NCI-H2107 treated with DMSO at 0.1 percent for 48 hours (cell line): ENCODE data around the gene MPP2.
"Not testable (repeated sequence)": the region's sequence is repeated elsewhere in the genome, so short reads cannot be mapped to it uniquely, and the experiment has no call there.

ENCODE experiments used
- DNase-seq: peaks from one replicate; lab custom pipeline; 2025; ENCODE audit not compliant: unreplicated experiment; lab: John Stamatoyannopoulos, UW

Gene MPP2

DNA sequence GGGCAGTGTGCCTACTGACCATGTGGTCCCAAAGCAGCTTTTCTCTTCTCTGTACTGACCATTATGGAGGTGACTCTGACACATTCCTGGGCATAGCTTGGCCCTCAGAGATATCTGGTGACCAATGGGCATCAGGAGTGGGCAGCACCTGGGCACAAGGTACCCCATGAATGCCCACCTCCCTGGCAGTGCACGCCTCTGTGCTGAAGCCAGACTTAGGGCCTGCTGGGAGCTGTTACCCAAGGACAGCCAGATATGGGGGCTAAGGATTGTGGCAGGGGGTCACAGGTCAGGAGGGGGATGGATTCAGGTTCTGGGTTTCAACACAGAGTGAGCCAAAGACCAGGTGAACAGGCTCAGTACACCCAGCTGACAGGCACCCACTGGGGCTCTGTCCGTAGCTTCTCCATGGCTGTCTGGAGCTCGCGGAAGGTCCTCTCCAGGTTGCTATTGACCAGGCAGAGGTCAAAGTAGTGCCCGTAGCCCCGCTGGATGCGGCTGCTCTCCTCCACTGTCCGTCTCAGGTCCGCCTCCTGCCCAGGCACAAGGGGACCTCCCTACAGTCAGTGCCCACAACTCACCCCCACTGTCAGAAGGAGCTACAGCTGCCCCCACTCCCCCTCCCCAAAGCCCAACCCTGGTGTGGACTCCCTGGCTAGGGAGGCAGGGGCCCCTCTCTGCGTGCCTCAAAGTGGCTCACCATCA is 29.7 kb downstream of the MPP2 start:
- no peak for DNase-seq

DNA sequence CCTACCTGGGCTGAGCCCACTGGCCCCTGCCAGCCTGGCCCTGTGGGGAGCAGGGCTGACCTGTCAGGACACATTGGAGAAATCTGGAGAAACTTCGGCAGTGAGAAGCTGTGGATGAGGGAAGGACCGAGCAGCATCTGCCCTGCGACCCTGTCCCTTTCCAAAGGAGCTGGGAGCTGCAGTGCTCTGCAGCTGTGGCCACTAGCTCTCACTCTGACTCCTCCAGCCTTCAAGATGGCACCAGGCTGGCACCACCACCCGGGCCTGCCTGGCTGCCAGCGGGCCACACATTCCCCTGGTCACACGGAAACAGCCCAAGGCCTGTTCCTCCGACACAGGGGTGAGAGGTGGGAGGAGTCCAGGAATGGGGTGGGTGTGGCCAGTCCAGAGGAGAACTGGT is 30.3 kb downstream of the MPP2 start:
- no peak for DNase-seq

DNA sequence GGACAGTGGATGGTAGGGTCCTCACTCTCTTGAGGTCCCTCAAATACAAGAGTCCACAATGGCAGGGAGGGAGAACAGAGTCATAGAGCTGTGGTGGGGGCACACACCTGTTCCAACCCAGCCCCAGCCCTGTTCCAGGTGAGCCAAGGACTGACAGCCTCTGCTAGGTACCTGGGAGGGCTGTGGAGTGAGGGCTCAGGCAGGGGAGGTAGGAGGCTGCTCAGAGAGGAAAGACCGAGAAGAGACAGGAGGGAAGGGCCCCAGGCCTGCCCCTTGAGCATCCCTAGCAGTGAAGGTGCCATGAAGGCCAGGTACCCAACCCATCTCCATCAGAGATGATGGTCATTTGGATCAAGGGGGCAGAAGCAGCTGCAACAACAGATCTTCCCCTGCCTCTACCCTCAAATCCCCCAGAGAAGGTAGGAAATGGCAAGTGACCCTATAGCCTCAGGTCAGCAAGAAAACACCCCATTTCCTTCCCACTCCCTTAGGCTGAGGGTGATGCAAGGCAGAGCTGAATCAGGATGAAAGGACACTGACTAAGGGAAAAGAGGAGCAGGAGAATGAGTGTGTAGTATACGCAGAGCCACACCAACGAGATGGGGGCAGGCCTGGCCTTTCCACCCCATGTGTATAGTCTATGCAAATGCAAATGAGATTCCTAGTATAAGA is 31.7 kb downstream of the MPP2 start:
- DNase-seq, result no peak

DNA sequence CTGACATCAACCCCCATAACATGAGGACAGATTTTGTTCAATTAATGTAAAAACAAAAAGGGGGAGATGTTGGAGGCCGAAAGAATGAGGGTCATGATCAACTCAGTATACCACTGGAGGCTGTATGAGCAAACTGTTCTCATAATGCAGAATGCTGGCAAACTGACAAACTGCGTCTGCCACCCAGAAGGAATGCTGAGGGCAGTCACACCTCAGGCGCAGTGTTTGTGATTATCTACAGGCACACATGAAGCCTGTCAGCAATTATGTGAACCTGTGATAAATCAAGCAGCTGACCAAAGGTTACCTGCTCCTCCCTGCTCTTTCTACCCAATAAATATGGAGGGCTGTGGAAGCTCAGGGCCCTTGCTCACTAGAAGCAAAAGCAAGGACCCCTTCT is 33.0 kb downstream of the MPP2 start:
- no peak for DNase-seq

DNA sequence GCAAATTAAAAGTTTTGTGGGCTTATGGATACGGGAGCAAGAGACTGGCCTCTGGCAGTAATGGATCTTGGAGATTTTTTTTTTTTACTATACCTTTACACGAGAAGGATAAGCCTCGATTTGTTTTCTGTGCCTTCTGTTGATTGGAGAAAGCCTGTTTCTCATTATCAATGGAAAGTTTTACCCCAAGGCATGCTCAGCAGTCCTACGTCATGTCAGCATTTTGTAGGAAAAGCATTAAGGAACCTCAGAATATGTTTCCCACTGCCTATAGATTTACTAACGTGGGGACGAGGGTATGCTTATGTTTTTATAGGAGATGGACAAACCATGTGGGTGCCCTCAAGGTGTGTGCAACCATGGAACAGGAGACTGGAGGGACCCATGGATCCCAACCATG is 33.5 kb downstream of the MPP2 start:
- no peak for DNase-seq

DNA sequence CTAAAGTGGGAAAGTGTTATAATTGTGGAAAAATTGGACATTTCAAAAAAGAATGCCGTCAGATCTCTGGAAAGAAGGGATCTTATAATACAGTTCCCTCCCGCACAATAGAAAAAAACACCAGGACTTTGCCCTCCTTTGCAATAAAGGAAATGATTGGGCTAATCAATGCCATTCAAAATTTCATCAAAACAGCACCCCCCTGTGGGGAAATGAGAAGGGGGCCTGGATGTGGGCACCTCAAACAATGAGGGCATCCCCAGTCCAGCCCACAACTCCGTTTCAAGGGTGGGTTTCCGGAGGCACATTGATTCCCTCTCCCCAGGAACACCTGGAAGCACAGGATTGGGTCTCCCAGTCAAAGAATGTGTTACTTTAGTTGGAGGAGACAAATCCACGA is 34.2 kb downstream of the MPP2 start:
- no peak for DNase-seq

DNA sequence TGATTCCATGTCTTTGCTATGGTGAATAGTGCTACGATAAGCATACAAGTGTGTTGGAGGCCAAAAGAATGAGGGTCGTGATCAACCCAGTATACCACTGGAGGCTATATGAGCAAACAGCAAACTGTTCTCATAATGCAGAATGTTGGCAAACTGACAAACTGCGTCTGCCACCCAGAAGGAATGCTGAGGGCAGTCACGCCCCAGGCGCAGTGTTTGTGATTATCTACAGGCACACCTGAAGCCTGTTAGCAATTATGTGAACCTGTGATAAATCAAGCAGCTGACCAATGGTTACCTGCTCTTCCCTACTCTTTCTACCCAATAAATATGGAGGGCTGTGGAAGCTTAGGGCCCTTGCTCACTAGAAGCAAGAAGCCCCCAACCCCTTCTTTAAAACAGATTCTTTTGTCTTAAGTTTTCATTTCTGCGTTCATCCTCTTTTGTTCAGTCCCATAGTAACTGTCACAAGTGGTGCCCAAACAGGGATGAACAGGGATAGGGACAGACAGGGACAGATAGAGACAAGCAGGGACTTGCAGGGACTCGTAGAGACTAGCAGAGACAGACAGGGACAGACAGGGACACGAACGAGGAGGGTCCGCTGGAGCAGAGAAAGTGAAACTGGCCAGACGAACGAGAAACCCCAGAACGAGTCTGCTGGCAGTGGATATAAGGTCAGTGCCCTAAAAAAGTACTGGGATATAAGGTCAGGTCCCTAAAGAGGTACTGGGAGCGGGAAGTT is 35.2 kb downstream of the MPP2 start:
- DNase-seq, result no peak

DNA sequence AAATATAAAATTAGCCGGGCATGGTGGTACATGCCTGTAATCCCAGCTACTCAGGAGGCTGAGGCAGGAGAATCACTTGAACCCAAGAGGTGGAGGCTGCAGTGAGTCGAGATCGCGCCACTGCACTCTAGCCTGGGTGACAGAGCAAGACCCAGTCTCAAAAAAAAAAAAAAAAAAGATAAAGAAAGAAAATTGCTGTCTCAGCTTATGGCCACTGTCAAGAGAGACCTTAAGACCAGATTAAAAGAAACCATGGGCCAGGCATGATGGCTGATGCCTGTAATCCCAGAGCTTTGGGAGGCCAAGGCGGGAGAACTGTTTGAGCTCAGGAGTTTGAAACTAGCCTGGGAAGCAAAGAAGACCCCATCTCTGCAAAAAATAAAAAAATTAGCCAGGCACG is 38.3 kb downstream of the MPP2 start:
- not testable (repeated sequence) for DNase-seq

DNA sequence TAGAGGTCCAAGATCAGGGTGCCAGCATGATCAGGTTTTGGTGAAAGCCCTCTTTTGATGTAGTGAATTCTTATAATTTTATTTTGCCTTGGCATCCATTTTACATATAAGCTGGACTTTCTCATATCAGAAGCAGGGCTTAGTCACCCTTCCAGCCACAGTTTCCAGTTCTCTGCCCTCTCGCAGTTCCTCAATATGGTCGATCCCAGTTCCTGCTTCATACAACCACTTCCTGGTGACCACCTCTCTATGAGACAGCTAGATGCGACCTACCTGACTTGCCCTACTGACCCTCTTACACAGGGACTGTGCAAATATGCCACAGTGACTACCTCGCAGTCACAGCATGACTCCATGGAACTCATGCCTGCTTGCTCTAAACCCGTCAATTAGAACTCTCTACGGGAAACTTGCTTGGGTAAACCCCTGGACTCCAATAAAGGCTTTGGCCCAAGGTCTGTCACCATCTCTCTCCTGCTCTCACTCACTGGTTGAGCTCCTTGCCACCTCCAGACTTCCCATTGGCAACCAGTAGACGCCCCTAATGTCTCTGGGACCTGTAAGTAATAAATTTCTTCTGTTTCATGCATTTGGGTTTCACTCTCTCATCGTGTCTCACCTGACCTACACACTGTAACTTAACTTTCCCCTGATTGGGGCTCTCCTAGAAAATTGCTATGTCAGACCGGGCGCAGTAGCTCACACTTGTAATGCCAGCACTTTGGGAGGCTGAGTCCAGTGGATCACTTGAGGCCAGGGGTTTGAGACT is 38.9 kb downstream of the MPP2 start:
- DNase-seq, result no peak

DNA sequence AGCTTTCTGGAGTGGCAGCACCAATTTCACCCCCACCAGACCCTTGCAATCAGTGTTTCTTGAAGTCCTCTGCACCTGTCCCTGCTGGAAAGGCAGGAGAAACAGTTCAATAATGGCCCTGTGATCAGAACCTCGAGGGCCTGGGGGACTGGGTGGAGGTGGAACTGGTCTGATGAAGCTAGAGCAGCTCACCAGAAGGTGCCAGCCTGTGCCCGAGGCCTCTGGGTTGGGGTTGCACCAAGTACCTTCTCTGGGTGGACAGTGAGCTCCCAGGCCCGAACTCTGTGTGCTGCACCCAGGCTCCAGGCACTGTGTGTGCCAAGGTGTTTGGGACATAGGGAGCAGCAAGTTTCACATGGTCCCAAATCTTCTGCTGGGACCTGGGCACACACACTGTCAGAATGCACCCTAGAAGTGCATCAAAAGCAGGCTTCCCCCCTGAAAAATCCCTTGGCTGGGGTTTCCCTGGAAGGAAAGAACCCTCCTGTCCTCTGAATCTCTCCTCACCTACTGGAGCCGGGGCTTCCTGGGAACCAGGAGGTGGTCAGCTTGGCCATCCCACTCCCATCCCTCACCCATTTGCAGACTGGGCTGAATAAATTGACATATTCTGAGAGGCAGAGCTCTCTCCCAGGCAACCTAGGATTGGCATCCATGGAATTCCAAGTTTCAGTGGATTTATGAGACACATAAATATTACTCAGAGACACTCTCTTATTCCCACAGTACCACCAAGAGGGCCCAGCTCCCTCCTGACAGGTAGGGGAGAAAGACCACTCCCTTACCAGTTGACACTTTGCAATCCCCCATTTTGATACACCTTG is 43.0 kb downstream of the MPP2 start:
- no peak for DNase-seq

DNA sequence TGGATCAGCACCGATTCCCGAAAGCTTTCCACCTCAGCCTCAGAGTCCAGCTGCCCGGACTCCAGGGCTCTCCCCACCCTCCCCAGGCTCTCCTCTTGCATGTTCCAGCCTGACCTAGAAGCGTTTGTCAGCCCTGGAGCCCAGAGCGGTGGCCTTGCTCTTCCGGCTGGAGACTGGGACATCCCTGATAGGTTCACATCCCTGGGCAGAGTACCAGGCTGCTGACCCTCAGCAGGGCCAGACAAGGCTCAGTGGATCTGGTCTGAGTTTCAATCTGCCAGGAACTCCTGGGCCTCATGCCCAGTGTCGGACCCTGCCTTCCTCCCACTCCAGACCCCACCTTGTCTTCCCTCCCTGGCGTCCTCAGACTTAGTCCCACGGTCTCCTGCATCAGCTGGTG is 45.4 kb downstream of the MPP2 start:
- DNase-seq, result no peak

DNA sequence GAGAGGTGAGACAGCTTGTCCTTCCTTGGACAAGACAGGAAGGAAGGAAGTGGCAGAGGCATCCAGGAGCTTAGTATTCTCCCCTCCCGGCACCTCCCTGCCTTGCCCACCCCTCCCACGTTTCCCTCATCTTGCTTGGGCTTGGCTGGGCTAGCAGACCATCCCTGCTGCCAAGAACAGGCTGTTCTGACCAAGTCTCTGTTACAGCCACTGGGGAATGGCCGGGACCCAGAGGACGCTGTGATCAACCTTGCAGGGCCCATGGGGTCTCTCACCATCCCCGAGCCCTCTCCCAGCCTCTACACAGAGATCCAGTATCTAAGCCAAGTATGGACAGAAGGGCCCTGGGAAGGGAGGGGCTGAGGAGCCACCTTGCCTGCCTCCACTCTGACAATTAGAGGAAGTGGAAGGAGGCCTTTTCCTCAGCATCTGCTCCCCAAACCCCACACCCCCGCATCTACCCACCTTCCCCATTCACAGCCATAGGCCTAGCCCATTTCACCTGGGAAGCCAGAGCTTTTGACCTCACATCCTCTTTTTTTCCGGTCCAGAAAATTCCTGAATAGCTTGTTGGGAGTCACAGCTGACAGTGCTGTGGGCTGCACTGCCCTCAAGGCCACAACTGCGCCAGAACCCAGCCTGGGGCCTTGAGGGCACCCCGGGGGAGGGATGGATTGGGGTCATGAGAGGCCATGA is 46.3 kb downstream of the MPP2 start:
- no peak for DNase-seq

DNA sequence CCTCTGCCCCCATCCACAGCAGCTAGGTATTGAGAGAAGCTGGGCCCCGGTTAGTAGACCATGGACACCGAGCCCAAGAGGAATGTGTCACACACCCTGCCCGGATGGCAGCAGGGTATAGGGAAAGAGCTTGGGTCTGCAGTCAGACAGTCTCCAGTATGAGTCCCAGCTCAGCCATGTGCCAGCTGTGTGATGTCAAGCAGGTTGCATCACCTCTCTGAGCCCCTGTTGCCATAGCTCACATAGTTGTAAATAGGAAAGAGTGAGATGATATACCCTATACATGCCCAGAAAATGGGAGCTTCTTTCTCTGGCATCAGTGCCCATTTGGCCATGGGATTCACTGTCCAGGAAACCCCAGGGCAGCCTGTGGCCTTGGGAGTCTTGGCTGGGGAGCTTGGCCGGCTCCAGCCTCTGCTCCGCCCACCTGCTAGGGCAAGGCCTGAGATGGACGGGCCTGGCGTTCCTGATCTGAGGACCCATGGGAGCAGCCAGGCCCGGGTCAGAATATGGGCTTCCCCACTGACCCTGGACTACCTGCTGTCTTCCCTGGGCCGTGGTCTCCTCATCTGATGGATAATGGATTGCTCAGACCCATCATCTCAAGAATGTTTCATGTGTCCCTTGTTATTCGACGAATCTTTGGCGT is 47.1 kb downstream of the MPP2 start:
- DNase-seq, result no peak

DNA sequence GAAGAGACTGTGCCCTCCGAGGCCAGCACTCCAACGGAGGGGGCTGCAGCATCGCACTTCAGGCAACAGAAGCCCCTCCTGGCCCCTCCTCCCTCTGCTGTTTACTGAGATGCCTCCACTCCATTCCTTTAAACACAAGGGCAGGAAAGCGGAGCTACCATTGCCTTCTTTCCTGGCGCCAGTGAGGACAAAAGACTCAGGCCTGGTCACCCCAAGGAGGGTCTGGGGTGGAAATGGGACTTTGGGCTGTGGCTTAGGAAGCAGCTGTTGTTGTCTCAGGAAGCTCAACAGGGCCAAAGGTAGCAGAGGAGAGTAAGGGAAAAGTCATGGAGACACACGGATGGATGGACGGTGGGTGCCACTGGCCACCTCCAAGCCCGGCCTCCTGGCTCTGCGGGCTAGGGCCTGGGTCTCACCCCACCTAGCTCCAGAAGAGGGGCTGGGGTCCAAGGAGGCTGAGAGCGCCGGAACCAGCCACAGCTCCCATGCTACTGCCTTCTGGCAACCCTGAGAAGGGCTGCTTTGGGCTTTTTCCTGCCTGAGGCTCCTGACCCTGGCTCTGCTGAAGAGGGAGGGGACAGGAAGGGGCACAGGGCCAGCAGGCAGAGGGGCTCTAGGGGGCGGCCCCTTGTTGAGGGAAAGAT is 49.3 kb downstream of the MPP2 start:
- DNase-seq, result no peak

DNA sequence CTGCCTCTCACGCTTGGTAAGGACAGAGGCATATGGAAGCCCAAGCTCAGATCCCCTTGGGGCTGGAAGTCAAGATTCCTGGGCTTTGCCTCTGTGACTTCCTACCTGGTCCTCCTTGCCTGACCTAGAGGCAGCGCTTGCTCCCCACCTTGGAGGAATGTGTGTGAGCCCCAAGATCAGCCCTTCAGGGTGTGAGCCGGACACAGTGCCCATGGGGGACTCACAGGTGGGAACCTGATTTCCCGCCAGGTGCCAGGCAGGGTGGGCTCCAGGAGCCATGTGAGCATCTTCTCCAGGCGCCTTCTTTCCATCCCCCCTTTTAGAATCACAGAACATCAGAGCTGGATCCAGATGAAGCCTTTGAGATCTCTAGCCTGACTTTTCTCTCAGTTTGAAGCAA is 50.2 kb downstream of the MPP2 start:
- no peak for DNase-seq

DNA sequence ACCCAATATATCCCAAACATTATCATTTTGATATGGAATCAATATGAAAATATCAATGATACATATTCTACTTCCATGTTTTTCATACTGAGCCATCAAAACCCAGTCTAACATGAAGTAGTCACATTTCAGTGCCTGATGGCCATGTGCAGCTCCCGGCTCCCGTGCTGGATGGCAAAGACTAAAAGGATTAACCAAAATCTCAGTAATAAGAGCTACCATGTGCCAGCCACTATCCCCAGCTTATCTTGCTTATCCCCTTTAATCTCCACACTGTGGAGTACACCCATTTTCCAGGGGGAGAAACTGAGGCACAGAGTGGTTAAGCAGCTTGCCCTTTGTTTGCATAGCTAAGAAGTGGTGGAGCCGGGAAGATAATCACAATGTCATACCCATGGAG is 51.2 kb downstream of the MPP2 start:
- DNase-seq, result no peak

DNA sequence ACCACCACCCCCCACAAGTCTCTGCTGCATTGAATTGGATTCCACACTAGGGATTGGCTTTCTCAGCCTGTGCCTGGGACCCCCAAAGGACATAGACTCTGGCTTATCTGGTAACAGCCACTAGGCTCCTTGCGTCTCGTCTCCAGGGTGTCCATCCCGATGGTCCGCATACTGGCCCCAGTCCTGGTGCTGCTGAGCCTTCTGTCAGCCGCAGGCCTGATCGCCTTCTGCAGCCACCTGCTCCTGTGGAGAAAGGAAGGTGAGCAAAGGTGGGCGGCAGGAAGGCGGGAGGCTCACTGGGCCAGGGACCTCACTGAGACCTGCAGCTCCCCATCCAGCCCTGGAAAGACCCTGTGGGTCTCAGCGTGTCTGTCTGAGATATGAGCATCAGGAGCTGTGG is 52.3 kb downstream of the MPP2 start:
- no peak for DNase-seq

DNA sequence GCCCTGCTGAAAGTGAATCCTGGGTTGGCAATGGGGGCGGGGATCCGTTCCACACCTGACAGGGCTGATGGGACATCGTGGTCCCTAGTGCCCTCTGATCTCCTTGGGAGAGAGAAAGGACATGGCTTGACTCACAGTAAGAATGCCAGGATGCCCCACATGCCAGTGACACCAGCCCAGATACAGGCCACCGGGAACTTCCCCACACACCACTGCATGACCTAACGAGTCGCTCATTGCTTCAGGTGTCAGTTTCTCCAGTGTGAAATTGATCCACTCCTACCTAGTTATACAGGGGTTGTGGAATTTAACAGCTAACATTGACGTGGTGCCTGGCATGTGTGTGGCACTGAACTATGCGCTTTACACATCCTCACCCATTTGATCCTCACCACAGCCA is 52.8 kb downstream of the MPP2 start:
- DNase-seq, result no peak

DNA sequence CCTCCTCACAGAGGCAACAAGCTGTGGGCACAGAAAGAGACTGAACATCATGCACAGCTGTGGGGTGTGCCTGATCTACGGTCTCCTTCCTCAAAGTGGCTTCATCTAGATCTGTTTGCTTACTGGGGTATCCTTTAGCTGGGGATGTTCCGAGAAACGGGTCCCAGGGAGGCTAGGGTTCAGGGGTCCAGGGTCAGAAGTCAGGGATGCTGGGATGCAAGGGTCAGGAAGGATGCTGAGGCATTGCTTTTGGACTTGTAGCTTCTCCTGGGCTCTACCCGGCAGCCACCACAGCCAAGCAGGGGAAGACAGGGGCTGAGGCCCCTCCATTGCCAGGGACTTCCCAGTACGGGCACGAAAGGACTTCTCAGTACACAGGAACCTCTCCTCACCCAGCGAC is 53.8 kb downstream of the MPP2 start:
- DNase-seq, result no peak
